ENCODE results near the gene TMEM108. TPM values are rescaled to one million over a fixed set of nuclear protein-coding genes. Genes with fewer than 3 reads are reported as not detected.

TMEM108 gene
- polyA plus RNA-seq, 12 donors = 13.0 to 32.2 (median 18.3) TPM; not detected in 1

DNA sequence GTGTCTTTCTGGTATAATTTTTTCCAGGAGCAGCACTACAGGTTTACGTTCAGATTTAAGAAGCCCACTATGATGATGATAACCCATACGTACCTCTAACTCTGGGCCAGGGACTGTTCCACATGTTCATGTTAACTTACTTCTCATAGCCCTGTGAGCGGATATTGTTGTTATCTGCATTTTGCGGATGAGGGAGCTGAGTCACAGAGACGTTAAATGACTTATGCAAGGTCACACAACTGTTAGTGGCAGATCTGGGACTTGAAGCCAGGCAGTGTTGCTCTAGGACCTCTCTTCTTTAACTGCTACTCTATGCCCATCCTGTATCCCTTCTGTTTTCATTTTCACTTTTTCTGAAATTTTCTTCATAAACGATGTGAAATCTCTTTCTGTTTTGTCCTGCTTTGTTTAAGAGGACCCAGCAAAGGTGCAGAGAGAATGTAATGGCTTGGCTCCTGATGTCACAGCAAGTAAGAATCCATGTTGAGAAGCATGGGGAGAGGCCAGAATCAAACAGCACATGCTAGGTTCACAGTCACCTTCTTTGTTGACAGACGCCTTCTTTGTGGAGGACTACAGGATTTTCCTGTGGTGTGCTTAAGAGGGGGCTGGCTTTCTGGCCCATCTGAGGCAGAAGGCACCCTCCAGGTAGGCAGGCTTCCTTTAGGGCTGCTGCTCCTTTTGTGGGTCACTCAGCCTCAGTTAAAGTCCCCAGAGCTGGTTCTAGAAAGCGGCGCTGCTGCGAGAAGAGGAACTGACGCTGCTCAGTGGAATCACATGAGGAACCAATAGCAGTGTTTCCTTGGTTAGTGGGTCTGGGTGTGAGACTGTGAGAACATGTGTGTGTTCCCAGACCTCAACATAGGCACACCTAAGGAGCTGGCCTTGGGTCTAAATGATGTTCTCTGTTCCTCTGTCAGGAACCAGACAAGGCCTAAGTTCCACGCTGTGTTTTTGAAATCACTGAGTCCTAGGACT, 121.6 kb downstream of the TMEM108 start:
- DNase-seq = no peak

DNA sequence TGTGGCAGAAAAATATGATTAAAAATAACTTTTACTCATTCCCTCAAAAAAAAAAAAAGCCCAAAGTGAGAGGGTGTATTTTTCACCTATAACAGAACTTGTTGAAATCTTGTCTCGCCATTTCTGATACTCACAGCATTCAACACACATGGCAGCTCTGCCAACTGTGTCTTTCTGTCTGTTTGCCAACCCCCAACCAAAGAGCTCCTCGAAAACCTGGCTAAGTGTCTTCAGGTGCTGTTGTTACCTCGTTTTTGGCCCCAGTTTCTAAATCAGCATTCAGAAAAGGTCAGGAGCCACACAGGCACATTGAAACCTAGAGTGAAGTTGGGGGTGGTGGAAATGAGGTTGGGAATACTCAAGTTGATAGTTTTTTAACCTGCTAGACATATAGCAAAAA, 123.5 kb downstream of the TMEM108 start:
- no peak for DNase-seq

DNA sequence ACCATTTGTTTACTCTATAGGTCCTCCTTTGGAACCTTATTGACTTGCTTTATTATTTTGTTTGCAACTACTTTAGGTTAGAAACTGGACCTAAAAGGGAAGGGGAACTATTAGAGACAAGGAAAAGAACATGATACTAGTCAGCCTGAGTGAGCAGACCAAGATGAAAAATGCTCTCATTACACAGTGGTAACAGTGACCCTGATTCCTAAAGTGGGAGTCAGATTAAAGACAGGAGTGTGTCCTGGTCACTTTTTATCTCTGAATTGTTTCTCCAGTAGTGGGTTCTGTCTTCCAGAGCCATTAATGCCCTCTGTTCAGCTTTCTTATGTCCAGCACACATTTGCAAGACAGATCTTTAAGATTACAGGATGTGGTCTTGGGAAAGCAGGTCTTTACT, 124.1 kb downstream of the TMEM108 start:
- DNase-seq = no peak

DNA sequence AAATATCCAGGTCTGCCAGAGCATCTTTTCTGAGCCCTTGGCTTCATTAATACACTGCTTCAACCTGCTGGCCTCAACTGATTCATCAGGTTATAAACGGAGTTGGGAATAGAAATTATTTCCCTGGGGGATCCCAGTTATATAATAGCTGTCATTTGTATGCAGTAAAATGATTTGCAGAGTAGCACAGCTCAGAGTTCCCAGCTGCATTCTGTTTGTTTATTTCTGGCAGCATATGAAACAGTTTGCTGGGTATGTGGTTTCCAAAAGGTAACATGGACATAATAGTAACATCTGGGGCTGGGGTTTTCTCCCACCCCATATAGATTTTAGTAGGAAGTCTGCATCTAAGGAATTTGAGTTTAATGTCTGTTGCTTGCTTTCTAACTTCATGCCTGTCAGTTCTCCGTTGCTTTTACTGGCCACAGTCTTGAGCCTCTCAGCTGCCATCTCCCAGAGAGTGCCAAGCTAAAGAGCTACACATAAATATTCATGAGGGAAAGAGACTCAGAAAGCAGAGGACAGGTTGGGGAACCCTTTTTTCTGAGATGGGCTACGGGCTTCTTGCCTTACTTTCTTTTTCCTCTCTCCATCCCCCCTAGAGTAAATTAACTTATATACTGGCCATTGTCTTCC, 124.6 kb downstream of the TMEM108 start:
- DNase-seq = no peak

DNA sequence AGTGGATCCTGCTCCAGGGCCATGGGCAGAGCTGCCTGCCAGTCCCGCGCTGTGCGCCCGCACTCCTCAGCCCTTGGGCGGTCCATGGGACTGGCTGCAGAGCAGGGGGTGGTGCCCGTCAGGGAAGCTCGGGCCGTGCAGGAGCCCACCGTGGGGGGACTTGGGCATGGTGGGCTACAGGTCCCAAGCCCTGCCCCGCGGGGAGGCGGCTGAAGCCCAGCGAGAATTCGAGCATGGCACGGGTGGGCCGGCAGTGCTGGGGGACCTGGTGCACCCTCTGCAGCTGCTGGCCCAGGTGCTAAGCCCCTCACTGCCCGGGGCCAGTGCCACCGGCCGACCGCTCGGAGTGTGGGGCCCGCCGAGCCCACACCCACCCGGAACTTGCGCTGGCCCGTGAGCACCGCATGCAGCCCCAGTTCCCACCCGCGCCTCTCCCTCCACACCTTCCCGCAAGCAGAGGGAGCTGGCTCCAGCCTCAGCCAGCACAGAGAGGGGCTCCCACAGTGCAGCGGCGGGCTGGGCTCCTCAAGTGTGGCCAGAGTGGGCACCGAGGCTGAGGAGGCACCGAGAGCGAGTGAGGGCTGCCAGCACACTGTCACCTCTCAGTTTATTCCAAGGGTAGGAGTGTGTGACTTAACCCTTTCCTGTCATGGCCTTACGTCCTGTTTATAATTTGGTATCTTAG, 129.3 kb downstream of the TMEM108 start:
- no peak for DNase-seq

DNA sequence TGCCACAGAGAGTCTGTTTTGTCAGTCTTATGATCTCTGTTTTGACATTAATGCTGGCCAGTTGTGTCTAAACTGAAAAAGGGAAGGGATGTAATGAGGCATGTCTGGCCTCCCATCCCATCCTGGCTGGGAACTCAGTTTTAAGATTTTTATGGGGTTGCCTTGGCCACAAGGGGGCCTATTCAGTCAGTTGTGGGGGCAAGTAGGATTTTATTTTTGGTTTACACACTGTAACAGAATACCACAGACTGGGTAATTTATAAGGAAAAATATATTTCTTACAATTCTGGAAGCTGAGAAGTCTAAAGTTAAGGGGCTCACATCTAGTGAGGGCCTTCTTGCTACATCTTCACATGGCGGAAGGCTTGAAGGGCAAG, 129.8 kb downstream of the TMEM108 start:
- DNase-seq = no peak

DNA sequence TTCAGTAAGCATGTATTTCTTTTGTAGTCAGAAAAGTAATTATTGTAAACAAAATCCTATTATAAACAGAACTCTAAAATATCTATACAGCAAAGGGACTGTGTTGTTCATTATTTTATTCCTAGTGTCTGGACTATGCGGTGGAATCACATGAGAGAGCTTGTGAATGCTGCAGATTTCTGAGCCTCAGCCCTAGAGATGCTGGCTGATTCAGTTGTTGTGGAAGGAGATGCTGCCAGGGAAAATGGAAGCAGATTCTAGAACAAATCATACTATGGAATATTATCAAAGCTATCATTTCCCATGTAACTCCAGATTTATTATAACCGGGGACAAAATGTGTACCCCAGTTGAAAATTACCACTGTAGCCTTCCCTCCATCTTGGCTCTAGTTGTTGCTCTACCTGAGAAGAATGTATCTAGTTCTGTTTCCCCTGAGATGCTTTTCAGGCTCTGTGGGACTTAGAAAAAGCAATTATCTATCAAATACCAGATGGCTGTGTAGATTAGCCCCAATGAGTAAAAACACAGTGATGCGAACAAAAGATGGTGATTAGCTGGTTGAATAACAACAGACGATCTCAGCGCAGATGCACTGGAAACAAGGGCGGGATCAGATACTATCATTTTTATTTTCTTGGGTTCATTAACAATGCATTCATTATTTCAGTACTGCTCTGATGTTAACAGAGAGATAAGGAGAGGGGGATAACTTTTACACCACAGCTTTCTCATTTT, 131.3 kb downstream of the TMEM108 start:
- peak; percentile 15 for DNase-seq

DNA sequence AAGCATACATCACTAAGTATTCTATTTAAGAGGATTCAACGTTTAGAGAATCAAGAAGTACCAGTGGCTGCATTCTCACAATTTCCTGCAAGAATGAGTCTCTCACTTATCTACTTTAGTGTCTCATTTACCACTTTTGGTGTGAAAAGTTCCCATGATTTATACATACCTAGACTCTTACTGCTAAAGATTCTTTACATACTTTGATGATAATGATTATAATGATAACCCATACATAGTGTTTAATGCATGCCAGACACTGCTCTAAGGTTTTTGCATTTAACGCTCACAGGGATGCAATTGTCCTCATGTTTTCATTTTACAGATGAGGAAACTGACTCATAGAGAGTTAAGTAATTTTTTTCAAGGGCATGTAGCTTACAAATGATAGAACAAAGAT, 133.6 kb downstream of the TMEM108 start:
- no peak for DNase-seq

DNA sequence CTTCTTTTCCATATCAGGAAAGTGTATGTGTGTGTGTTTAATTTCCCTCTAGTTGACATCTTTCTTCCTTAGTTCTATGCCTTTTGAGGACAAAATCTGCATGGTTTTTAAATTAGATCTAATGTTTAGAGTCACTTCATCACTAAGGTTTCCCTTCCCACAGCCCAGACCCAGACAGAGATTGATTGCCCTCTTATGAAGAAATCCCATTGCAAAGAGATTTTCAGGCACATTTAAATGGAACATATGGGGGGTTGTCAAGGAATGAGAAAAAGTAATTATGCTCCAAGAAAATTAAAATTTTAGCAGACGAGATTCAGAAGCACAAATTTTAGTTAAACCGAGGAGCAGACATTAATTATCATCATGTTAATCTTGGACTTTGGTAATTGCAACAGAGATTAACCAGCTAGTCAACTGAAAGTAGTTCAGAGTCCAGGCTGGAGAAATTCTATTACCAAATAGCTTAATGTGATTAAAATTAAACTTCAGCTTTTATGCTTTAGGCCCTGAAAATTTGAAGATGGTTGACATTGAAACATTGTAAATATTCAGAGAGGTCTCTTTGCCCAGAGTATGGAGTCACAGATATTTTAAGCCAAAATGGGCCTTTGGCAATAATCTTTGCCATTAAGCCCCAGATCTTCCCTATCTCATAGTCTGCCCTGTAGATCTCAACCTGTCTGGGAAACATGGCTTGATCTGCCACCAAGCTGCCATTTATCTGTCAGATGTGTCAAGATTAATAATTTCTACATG, 143.4 kb downstream of the TMEM108 start:
- no peak for DNase-seq

DNA sequence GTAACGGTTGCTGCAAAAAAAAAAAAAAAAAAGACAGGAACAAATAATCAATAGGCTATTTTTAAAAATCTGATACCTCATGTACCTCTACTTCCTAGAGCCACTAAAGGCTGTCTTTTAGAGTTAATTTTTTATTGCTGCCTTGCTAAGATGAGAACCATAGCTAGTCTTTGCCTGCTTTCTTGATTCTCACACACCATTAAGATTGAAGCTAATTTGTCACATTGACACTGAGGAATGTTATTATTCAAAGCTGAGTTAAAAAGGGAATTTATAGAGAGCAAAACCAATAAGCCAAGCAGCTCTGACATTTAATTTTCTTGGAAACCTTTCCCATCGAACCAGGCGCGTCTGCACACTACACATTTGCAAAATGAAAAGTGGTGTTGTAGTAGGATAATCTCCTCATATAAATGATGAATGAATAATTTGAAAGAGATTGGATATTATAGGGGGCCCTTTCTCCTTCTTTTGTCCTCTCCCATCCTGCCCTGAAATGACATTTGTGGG, 149.7 kb downstream of the TMEM108 start:
- DNase-seq = no peak

DNA sequence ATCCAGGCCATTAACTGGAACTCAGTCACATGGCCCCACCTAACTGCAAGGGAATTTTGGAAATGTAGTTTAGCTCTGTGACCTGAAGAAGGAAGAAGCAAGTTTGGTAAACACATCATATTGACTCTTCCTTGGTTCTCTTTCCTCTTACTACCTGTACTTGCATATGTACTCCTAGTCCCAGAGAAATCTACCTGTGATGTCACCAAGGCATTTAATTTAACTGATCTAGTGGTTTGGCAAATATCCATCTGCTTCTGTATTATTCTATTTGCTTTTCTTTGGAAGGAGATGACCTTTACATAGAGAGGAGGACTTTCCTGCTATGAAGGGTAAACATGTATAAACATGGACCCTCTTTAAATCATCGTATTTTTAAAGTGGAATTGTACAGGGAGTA, 150.8 kb downstream of the TMEM108 start:
- DNase-seq = no peak

DNA sequence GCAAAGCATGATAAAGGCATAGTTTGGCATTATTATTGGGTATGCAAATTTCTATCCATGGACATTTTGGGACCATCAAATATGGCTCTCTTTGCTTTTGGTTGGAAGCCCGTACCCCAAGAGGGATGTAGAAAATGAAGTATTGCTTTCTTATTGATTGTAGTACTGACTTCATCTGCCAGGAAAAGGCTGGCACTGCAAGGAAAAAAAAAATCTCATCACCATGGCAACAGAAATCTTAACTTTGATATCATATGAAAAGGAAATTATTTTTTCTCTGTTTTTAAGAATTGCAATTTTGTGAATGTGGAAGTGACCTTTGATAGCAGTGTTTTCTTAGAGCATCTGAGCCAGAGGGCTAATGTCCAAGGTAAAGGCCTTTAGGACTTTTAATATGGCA, 151.7 kb downstream of the TMEM108 start:
- DNase-seq = no peak

DNA sequence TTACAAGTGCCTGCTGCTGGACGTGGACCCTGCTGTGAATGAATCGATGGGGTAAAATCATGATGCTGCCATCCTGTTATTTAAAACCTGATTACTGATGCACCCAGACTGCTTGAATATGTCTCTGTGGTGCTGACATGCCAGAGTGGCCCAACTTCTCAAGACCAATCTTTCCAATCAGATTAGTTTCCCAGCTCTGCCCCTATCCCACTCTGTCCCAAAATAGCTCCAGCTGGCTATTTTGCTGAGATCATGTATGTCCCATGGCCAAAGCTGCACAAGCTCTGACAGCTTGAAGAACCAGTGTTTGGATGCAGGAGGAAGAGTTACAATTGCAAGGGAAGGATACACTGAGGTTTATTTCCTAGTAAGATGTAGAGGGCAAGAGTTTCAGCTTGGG, 153.6 kb downstream of the TMEM108 start:
- DNase-seq = no peak

DNA sequence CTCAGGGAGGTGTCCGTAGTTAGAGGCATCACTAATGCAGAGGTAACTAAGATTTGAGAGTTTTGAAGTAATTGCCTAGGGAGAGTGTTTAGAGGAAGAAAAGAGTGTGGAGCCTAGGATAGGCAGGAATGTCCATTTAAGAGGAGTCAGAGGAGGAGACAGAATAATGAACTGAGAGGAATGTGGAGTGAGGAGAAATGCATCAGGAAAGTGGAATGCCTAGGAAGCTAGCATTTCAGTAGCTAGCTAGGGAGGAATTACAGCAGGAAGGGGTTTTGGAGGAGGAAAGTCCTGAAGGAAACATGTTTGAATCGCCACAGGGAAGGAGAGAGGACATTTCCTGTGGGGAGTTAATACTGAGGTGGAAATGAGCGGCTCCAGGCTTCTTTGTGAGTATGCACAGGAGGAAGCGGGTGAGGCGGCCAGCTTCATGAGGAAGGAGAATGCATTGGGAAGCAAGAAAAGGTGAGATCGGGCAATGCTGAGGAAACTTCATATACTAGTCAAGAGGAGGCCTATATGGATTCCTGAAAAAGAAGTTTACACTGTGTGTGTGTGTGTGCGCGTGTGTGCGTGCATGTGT, 154.3 kb downstream of the TMEM108 start:
- no peak for DNase-seq

DNA sequence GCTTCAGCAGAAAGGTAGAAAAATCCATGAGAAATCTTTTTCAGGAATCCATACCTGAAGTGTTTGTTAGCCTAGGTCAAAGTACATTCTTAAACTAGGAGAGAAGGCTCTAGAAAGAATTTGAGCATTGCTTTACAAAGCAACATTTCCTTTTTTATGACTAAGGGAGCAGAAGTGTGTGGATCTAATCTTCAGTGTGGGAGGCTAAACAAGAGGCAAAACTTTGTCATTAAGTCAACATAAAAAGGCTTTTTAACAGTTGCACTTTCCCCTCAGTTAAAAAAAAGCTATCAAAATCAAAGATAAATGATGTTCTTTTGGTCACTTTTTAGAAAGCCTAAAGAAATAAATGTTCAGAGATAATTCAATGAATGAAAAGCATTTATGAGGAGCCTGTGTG, 154.8 kb downstream of the TMEM108 start:
- DNase-seq = no peak

DNA sequence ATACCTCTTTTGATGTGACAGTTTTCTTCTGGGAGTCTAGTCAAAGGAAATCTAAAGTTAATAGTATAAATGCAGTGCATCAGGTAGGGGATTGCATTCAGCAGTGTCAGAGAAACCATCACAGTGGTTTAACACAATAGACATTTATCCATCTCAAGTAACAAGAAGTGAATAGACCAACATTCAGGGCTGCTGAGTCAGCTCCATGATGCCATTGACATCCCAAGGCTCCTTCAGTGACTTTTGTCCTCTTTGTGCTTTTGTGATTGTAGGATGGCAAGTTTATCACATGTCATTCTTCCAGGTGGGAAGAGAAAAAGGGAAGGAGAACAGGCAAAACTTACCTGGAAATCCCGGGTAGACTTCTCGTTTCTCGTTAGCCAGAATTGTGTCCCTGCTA, 158.3 kb downstream of the TMEM108 start:
- DNase-seq = no peak

DNA sequence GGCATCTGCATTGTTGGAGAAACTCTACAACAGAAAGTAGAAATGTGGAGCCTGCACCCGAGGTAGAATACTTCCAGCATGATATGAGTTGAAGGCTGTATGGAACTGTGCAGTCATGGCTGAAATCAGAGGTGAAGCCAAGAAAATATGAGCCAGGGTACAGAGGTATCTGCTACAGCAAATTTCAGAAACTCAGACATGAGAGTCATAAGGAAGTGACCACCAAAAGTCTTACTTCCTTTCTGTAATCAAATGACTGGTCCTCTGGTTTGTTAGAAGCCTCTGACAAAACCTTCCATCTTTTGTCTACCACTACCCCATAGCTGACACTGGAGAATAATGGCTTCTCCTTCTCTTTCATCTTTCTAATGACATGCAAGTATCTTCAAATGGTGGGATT, 159.4 kb downstream of the TMEM108 start:
- DNase-seq = no peak

DNA sequence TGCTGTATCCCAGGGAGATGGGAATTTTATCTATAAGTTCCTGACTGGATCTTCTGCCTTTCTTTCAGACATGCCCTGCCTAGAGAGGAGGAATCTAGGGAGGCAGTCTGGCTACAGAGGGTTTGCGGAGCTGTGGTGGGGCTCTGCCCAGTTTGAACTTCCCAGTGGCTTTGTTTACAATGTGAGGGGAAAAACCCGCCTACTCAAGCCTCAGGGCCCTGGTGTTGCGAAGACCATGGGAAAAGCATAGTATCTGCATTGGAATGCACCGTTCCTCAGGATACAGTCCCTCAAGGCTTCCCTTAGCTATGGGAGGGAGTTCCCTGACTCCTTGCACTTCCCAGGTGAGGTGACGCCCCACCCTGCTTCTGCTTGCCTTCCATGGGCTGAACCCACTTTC, 168.7 kb downstream of the TMEM108 start:
- DNase-seq = no peak

DNA sequence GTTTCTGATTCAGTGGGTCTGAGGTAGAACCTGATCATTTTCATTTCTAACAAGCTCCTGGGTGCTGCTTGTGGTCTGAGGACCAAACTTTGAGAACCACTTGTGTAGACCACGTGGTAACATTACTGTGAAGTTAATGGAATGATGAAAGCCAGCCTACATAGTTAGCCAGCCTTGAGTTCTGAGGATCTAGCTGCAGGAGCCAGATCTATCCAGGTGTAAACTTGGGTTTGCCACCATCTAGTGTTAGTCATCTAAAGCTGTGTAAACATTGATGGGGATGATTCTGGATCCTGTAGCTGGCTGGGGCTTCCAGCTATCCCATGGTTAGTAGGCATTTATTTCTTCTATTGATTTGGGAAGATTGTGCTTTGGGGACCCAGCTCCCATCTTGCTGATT, 170.0 kb downstream of the TMEM108 start:
- DNase-seq = no peak

DNA sequence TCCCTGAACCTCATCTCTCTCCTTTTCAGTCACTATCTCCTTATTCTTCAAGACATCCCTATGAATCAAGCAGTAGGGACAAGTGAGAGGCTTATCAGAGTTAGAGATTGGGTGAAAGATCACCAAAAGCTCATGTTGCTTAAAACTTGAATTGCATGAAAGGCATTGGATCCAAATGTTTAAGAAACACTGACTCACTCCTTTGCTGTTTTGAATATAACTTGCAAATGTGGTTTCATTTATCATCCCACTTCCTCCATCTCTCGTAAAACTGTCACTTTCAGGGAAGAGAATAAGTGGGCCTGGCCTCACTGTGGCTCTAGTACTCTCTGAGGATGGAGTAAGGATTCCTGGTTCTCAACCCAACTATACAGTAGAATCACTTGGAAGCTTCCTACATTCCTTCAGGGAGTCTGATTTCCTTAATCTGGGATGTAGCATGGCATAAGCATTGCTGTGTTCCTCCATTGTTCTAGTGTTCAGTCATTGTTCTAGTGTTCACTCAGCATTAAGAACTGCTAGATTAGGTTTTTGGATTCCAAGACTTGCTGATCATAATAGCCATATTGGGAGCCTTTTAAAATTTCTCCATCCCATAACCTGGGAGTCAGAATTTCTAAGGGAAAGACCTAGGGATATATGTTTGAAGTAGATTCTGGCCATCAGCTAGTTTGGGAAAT, 171.8 kb downstream of the TMEM108 start:
- DNase-seq = no peak

Data from muscle of arm (tissue), 12 donors.